ENCODE data around the gene SORBS2. TPM values are rescaled to one million over a fixed set of nuclear protein-coding genes. Genes with fewer than 3 reads are reported as not detected.

The SORBS2 gene
- total RNA-seq, 4 donors from 2014 or later, result 821 to 1,626 (median 1,353) TPM

- intact Hi-C loops (cut with DNase I), result no loop called here
- 84% methylated on average over 3 of the region's 3 CpGs for WGBS
- H3K4me3 ChIP-seq, result no peak overlapping the region
- H3K36me3 ChIP-seq, result peaks cover 0 to 33% (median 5%) of the 10 kb centered on the region in 4 donors
- no peaks in the 10 kb centered on the region for H3K9me3 ChIP-seq
- H3K27me3 ChIP-seq, result no peaks in the 10 kb centered on the region
- no peak for TF ChIP-seq EP300 (IDR thresholded peaks at IDR 0.05)
- no peak for TF ChIP-seq POLR2A (IDR thresholded peaks at IDR 0.05; ENCODE audit: low read depth)
- TF ChIP-seq CTCF (IDR thresholded peaks at IDR 0.05), result no peak
- TF ChIP-seq POLR2AphosphoS5 (IDR thresholded peaks at IDR 0.05), result no peak
- peaks cover 0 to 15% (median 3%) of the 10 kb centered on the region in 4 donors for H3K4me1 ChIP-seq
- no peak for DNase-seq (ENCODE audit: extremely low spot score)
- H3K27ac ChIP-seq (replicated peaks in 1 of 4), result no peak overlapping the region
These were observed 132.5 kb downstream of the SORBS2 start for GRCh38 chr4:185679523-185679922.

GRCh38 chr4:185677637-185678314 is 134.2 kb downstream of the SORBS2 start:
- peaks cover 0 to 33% (median 5%) of the 10 kb centered on the region in 4 donors for H3K36me3 ChIP-seq
- no peak for TF ChIP-seq POLR2A (IDR thresholded peaks at IDR 0.05; ENCODE audit: low read depth)
- no peak for TF ChIP-seq CTCF (IDR thresholded peaks at IDR 0.05)
- TF ChIP-seq POLR2AphosphoS5 (IDR thresholded peaks at IDR 0.05), result no peak
- TF ChIP-seq EP300 (IDR thresholded peaks at IDR 0.05), result no peak
- intact Hi-C loops (cut with DNase I), result no loop called here
- H3K4me1 ChIP-seq, result peaks cover 4 to 17% (median 13%) of the 10 kb centered on the region in 4 donors
- no peaks in the 10 kb centered on the region for H3K27me3 ChIP-seq
- no peak overlapping the region for H3K27ac ChIP-seq (replicated peaks in 1 of 4)
- DNase-seq (ENCODE audit: extremely low spot score), result no peak
- no peaks in the 10 kb centered on the region for H3K9me3 ChIP-seq
- H3K4me3 ChIP-seq, result no peak overlapping the region
- 96% methylated on average over 1 of the region's 1 CpG for WGBS

GRCh38 chr4:185672618-185673017 is 139.4 kb downstream of the SORBS2 start:
- Histone ChIP-seq H3K27me3 (no peaks in the 10 kb centered on the region), H3K36me3 (peaks cover 0 to 28% (median 5%) of the 10 kb centered on the region in 4 donors), H3K9me3 (no peaks in the 10 kb centered on the region), H3K4me1 (peaks cover 27 to 35% (median 28%) of the 10 kb centered on the region in 4 donors), H3K27ac (replicated peaks in 1 of 4) (peak overlapping the region; percentile 16 to 61 (median 52)), H3K4me3 (no peak overlapping the region)
- 31% methylated on average over 4 of the region's 4 CpGs for WGBS
- no peak for TF ChIP-seq CTCF (IDR thresholded peaks at IDR 0.05)
- no peak for TF ChIP-seq EP300 (IDR thresholded peaks at IDR 0.05)
- TF ChIP-seq POLR2A (IDR thresholded peaks at IDR 0.05; ENCODE audit: low read depth), result no peak
- DNase-seq (ENCODE audit: extremely low spot score), result no peak
- intact Hi-C loops (cut with DNase I), result no loop called here

- Histone ChIP-seq H3K27me3 (no peaks in the 10 kb centered on the region), H3K36me3 (peaks cover 0 to 24% (median 4%) of the 10 kb centered on the region in 4 donors), H3K27ac (replicated peaks in 1 of 4) (peak overlapping the region; percentile 16 to 61 (median 52)), H3K9me3 (no peaks in the 10 kb centered on the region), H3K4me3 (no peak overlapping the region), H3K4me1 (peaks cover 27 to 35% (median 28%) of the 10 kb centered on the region in 4 donors)
- TF ChIP-seq POLR2A (IDR thresholded peaks at IDR 0.05; ENCODE audit: low read depth) (no peak), POLR2AphosphoS5 (IDR thresholded peaks at IDR 0.05) (peak in 1 of 2 donors; percentile 10), CTCF (IDR thresholded peaks at IDR 0.05) (no peak), EP300 (IDR thresholded peaks at IDR 0.05) (no peak)
- WGBS, result 33% methylated on average over 2 of the region's 2 CpGs
- intact Hi-C loops (cut with DNase I), result no loop called here
- DNase-seq (ENCODE audit: extremely low spot score), result no peak
These were observed 139.8 kb downstream of the SORBS2 start for GRCh38 chr4:185672151-185672550.
